Stimulated activated naive CD8-positive, alpha-beta T cell treated with anti-CD3 and anti-CD28 coated beads, Interleukin-15, amount 100 ng/mL, for 72 hours (primary cell): ENCODE data around the gene TEAD1.

Experiments used
- ATAC-seq: fragments of 150-1000 bp; cut with Tn5 transposase; 2 replicates; pipeline ENCODE4 v1.10.0; 2021; ENCODE audit warnings: mild to moderate bottlenecking, moderate library complexity
- DNase-seq, 2 donors: peaks; one replicate each; pipeline ENCODE4 v3.0.0; 2021 to 2022
- H3K27ac Mint-ChIP-seq, 2 donors: one replicate each; pipeline ENCODE4 v1.8.0; 2022; ENCODE audit warnings: mild to moderate bottlenecking in 2 of 2, mixed read lengths in 2 of 2, moderate library complexity in 2 of 2
- H3K27me3 Mint-ChIP-seq: one replicate; pipeline ENCODE4 v1.8.0; 2022; ENCODE audit warnings: mixed read lengths
- H3K4me1 Mint-ChIP-seq: one replicate; pipeline ENCODE4 v1.8.0; 2022; ENCODE audit warnings: mild to moderate bottlenecking, mixed read lengths
- H3K4me3 Mint-ChIP-seq, 2 donors: one replicate each; pipeline ENCODE4 v1.8.0; 2022; ENCODE audit warnings: mild to moderate bottlenecking in 2 of 2, mixed read lengths in 2 of 2, moderate library complexity in 1 of 2
- H3K9me3 Mint-ChIP-seq, 2 donors: one replicate each; pipeline ENCODE4 v1.8.0; 2022; ENCODE audit warnings: mixed read lengths in 2 of 2

Gene TEAD1

DNA sequence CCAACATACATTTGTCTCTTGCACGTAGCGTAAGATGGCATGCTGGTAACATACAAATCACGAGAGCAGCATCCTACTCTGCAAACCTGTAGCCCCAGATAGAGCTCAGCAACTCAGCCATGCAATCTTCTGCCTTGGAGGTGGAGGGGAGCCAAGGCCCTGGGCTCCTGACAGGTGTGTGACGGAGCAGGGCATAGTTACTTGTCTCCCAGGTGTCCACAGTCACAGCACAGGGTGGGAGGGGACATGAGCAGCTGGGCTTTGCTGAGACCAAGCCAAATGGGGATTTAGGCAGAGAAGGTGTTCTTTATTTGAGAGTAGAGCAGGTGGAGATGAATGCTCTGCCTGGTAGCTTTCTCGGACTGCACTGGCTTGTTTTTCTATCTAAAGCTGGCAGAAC is 111.7 kb downstream of the TEAD1 start:
- ATAC-seq, result no peak
- Mint-ChIP-seq H3K4me3 (no peak overlapping the region), H3K27ac (no peak overlapping the region), H3K27me3 (peaks cover 11% of the 10 kb centered on the region), H3K4me1 (no peaks in the 10 kb centered on the region), H3K9me3 (no peaks in the 10 kb centered on the region)
- DNase-seq, result no peak

GRCh38 chr11:12786450-12786849 is 112.2 kb downstream of the TEAD1 start:
- Mint-ChIP-seq H3K4me3 (no peak overlapping the region), H3K9me3 (no peaks in the 10 kb centered on the region), H3K27me3 (peaks cover 15% of the 10 kb centered on the region), H3K4me1 (no peaks in the 10 kb centered on the region), H3K27ac (no peak overlapping the region)
- ATAC-seq, result no peak
- DNase-seq, result no peak

- Mint-ChIP-seq H3K9me3 (no peaks in the 10 kb centered on the region), H3K4me1 (no peaks in the 10 kb centered on the region), H3K27ac (no peak overlapping the region), H3K4me3 (no peak overlapping the region), H3K27me3 (peaks cover 18% of the 10 kb centered on the region)
- DNase-seq (no peak), ATAC-seq (no peak)
Observed at GRCh38 chr11:12786891-12787290, 112.7 kb downstream of the TEAD1 start.

DNA sequence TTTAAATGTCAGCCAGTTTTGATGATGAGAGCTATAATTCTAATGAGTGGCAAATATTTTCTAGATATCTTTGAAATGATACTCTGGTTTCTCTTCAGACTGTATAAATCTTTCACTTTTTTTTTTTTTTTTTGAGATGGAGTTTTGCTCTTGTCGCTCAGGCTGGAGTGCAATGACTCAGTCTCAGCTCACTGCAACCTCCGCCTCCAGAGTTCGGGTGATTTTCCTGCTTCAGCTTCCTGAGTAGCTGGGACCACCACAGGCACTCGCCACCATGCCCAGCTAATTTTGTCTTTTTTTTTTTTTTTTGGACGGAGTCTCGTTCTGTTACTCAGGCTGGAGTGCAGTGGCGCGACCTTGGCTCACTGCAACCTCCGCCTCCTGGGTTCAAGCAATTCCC is 113.6 kb downstream of the TEAD1 start:
- no peaks in the 10 kb centered on the region for H3K9me3 Mint-ChIP-seq
- ATAC-seq, result no peak

DNA sequence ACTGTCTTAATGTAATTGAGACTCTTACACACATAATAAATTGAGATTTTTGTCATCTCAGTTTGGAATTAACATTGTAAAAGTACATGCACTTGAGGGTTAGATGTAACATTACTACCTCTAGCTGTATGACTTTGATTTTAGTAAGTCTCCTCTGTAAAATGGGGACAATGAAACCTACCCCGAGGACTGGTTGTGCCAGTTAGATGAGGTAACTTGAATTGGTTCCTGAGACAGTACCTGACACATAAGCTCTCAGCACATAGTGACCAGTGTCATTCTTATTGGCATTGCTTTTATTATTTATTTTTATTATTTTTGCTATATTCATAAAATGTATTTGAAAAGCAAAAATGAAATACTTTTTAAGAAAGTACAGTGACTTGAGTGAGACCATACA is 114.8 kb downstream of the TEAD1 start:
- Mint-ChIP-seq H3K4me3 (no peak overlapping the region), H3K9me3 (no peaks in the 10 kb centered on the region), H3K4me1 (no peaks in the 10 kb centered on the region), H3K27ac (no peak overlapping the region), H3K27me3 (peaks cover 7% of the 10 kb centered on the region)
- DNase-seq (no peak), ATAC-seq (no peak)

More for the DNA sequence above, 113.6 kb downstream of the TEAD1 start:
- Mint-ChIP-seq H3K27ac (no peak overlapping the region), H3K4me1 (no peaks in the 10 kb centered on the region), H3K27me3 (peaks cover 8% of the 10 kb centered on the region), H3K4me3 (no peak overlapping the region)
- no peak for DNase-seq

- H3K4me1 Mint-ChIP-seq, result no peaks in the 10 kb centered on the region
- H3K9me3 Mint-ChIP-seq, result no peaks in the 10 kb centered on the region
- H3K4me3 Mint-ChIP-seq, result no peak overlapping the region
- ATAC-seq (no peak), DNase-seq (no peak)
- peaks cover 7% of the 10 kb centered on the region for H3K27me3 Mint-ChIP-seq
- H3K27ac Mint-ChIP-seq, result no peak overlapping the region
Observed at GRCh38 chr11:12789596-12790215, 115.5 kb downstream of the TEAD1 start.

DNA sequence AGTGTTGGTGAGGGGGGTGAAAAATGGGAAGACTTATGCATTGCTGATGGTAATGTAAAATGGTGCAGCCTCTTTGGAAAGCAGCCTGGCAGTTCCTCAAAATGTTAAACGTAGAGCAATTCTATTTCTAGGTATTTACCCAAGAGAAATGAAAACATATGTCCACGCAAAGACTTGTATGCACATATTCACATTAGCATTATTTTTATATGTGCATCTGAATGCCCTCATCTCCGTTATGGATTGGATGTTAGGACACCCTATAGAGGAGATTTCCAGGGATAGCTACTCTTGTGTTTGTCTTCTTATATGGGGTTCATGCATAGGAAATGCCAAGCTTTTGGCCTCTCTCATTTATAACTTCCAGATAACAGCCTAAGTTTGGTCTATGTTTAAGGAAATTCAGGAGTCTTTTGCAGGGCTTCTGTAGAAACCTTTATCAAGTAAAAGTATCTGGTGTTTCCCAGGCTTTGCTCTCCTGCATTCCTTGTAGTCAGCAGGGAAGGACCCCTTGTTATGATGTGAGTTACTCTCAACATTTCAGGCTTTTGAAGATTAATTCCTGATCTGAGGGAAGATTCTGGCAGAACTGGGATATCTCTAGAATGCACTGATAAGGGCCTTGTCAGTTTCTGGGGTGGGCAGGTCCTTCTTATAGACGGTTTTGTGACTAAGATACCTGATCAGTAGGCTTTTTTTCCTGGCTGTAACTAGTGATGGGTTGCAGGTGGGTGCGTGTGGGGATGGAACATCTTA is 116.8 kb downstream of the TEAD1 start:
- DNase-seq, result no peak
- H3K27me3 Mint-ChIP-seq, result peaks cover 11% of the 10 kb centered on the region
- no peak for ATAC-seq
- H3K9me3 Mint-ChIP-seq, result no peaks in the 10 kb centered on the region
- no peak overlapping the region for H3K4me3 Mint-ChIP-seq
- H3K27ac Mint-ChIP-seq, result no peak overlapping the region
- H3K4me1 Mint-ChIP-seq, result no peaks in the 10 kb centered on the region

GRCh38 chr11:12792018-12792417 is 117.8 kb downstream of the TEAD1 start:
- Mint-ChIP-seq H3K4me3 (no peak overlapping the region), H3K27me3 (peaks cover 15% of the 10 kb centered on the region), H3K9me3 (no peaks in the 10 kb centered on the region), H3K27ac (no peak overlapping the region), H3K4me1 (no peaks in the 10 kb centered on the region)
- no peak for ATAC-seq
- DNase-seq, result no peak

DNA sequence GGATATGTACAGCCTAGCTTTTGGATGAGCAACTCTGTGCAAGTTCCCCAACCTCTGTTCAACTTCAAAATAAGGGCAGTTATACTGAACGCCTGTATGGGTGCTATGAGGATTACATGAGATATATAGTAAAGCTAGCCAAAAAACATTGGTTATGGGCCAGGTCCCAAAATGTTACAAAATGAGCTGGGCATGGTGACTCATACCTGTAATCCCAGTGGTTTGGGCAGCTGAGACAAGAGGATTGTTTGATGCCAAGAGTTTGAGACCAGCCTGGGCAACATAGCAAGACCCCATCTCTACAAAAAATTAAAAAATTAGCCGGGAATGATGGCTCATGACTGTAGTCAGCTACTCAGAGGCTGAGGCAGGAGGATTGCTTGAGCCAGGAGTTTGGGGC is 118.4 kb downstream of the TEAD1 start:
- DNase-seq (no peak), ATAC-seq (no peak)
- Mint-ChIP-seq H3K27ac (no peak overlapping the region), H3K4me3 (no peak overlapping the region), H3K4me1 (no peaks in the 10 kb centered on the region), H3K27me3 (peaks cover 20% of the 10 kb centered on the region), H3K9me3 (no peaks in the 10 kb centered on the region)

DNA sequence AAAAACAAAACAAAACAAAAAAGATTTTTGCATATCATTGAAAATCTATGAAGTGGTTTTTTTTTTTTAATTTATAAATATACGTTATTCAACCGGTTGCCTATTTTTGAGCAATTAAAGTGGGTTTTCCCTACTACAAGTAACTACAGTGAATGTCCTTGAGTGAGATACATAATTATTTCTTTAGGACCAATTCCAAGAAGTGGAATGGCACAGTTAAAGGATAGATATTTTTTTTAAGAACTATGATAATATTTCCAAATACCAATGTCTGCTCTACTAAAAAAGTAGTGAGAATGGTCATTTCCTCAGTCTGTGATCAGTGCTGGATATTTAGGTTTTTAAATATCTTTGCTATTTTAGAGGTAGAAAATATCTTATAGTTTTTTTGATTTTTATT is 118.8 kb downstream of the TEAD1 start:
- ATAC-seq (no peak), DNase-seq (no peak)
- Mint-ChIP-seq H3K9me3 (no peaks in the 10 kb centered on the region), H3K4me3 (no peak overlapping the region), H3K27me3 (peaks cover 25% of the 10 kb centered on the region), H3K4me1 (no peaks in the 10 kb centered on the region), H3K27ac (no peak overlapping the region)

DNA sequence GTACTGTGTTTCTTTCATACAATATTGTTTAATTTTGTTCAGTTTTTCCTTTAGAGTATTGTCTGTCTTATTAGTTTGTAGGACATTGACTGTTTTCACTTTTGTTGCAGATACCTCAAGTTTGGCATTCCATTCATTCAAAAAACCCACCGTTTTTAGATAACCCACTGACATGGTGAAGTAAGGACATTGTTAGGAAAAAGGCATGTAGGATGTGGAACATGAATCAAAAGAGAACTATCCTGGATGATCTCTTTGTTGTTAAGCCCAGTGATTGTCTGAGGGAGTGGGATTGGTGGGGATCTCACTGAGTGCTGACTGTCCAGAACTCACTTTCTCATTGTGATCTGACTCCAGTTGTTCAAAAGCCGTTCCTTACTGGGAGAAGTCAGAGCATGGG is 119.3 kb downstream of the TEAD1 start:
- no peak for DNase-seq
- Mint-ChIP-seq H3K4me1 (no peaks in the 10 kb centered on the region), H3K27me3 (peaks cover 29% of the 10 kb centered on the region), H3K27ac (no peak overlapping the region), H3K4me3 (no peak overlapping the region), H3K9me3 (no peaks in the 10 kb centered on the region)
- ATAC-seq, result no peak

DNA sequence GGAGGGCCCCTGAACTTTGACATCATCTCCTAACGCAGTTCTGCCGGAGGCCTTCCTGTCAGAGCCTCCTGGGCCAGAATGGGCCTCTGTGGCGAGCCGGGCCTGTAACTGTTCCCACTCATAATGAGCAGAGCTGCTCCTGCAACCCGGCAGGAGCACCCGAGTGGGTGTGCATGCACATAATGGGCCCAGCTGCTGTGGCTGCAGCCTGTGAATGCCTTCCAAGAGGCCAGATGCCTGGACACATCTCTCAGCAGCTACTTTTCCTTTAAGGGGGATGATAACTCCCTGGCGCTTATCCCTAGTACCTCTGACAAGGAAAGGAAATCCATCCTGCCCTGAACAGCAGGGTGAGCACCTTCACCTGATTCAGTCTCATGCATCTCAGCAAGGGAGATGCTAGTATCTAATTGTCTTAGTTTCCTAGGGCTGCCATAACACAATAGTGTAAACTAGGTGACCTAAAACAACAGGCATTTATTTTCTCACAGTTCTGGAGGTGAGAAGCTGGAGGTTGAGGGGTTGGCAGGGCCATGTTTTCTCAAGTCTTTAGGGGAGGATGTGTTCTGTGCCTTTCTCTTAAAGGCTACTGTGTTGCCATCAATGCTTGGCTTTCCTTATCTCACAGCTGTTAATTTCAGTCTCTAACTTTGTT is 120.5 kb downstream of the TEAD1 start:
- ATAC-seq, result no peak
- H3K27ac Mint-ChIP-seq, result no peak overlapping the region
- no peaks in the 10 kb centered on the region for H3K9me3 Mint-ChIP-seq
- no peak for DNase-seq
- peaks cover 38% of the 10 kb centered on the region for H3K27me3 Mint-ChIP-seq
- H3K4me1 Mint-ChIP-seq, result no peaks in the 10 kb centered on the region
- H3K4me3 Mint-ChIP-seq, result no peak overlapping the region

- peaks cover 62% of the 10 kb centered on the region for H3K27me3 Mint-ChIP-seq
- ATAC-seq (no peak), DNase-seq (no peak)
- no peak overlapping the region for H3K4me3 Mint-ChIP-seq
- no peaks in the 10 kb centered on the region for H3K9me3 Mint-ChIP-seq
- no peaks in the 10 kb centered on the region for H3K4me1 Mint-ChIP-seq
- H3K27ac Mint-ChIP-seq, result no peak overlapping the region
Observed at GRCh38 chr11:12797996-12798395, 123.8 kb downstream of the TEAD1 start.

DNA sequence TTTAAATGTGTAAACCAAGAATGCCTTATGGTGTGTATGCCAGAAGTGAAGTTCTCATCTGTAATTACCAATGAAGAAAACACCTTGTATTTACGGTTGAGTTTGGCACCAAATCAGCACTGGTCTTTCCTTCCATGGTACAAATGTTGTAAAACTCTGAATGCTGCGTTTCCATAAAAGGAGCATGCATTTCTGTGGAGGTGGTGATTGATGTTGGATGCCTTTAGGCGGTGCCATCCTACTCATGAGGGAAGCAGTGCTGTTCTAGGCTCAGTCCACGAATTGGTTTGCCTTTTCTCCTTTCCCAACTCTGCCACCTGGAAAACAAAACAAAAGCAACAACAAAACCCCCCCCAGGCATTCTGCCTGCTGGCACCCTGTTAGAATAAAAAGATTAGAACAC is 124.4 kb downstream of the TEAD1 start:
- DNase-seq, result no peak
- Mint-ChIP-seq H3K4me1 (no peaks in the 10 kb centered on the region), H3K9me3 (no peaks in the 10 kb centered on the region), H3K27me3 (peaks cover 68% of the 10 kb centered on the region), H3K4me3 (no peak overlapping the region), H3K27ac (no peak overlapping the region)
- no peak for ATAC-seq

DNA sequence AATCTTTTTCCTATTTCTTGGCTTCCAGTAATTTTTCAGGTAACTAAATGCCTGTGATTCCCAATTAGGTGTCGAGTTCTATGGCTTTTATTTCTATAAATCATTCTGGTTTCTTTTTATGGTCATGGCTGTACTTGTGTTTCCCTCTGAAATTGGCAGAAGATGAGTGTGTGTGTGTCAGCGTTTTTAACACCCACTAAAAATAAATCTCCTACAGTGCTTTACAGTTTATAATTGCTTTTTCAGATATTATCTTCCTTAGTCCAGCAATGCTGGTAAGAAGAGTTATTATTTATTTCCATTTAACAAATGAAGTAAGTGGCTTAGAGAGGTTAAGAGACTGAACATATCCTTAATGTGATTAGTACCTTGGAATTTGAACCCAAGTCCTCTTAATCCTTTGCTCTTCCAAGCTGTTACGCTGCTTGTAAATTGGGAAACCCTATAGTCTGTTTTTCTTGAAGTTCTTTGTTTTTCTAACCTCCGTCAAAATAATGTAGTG is 125.2 kb downstream of the TEAD1 start:
- Mint-ChIP-seq H3K4me3 (no peak overlapping the region), H3K27me3 (peaks cover 76% of the 10 kb centered on the region)
- no peak for DNase-seq

GRCh38 chr11:12800032-12800671 is 125.9 kb downstream of the TEAD1 start:
- Mint-ChIP-seq H3K4me1 (no peaks in the 10 kb centered on the region), H3K4me3 (no peak overlapping the region), H3K9me3 (no peaks in the 10 kb centered on the region), H3K27me3 (peaks cover 84% of the 10 kb centered on the region), H3K27ac (no peak overlapping the region)
- ATAC-seq, result no peak
- DNase-seq, result no peak

More for the DNA sequence above, 125.2 kb downstream of the TEAD1 start:
- Mint-ChIP-seq H3K4me1 (no peaks in the 10 kb centered on the region), H3K9me3 (no peaks in the 10 kb centered on the region), H3K27ac (no peak overlapping the region)
- no peak for ATAC-seq
